NOMO-1 treated with DMSO at 0.1 percent for 48 hours (cell line): ENCODE data around the gene ZNF736.
A peak's percentile ranks its signal among the peaks of the same experiment; 100 is the strongest.
"Not testable (repeated sequence)": the region's sequence is repeated elsewhere in the genome, so short reads cannot be mapped to it uniquely, and the experiment has no call there.

ENCODE experiments used
- DNase-seq: peaks from one replicate; lab custom pipeline; 2025; ENCODE audit not compliant: unreplicated experiment; lab: John Stamatoyannopoulos, UW

The ZNF736 gene

DNA sequence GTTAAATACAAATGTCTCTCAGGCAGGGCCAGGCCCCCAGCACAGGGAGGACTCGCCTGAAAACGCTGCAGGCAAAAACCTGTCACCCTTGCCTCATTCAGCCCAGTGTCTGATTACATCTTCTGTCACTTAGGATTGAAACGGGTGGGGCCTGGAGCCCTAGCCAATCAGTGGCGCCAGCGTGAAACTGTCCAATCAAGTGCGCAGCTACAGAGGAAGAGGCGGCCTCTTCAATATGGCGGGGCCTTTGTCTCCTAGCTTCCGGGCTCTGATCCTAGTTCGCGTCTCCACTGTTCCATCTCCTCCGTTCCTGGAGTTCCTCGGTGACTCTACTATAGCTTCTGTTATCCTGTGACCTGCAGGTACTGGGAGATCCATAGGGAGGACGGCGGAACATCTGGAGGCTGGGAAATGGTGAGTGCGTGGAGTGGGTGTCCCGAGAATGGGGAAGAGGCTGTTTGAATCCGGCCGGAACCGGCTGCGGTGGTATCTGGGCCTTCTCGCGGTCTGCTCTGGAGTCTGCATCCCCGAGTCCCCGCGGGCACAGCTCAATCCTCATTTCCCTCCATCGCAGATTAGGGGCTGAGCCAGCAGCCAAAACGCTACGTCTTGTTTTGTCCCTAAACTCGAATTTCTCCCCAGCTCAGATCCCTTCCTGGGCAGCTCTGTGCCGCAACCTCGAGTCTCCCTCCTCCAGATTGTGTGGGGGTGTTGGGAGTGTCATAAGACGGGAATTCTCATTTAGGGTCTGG lies at the start of gene ZNF736:
Gene ZNF736, plus strand, starts transcription at position 222 of the 752 bp plus-strand sequence. Its CDS starts 190 bp downstream, at position 412.
- DNase-seq: peak; percentile 94

DNA sequence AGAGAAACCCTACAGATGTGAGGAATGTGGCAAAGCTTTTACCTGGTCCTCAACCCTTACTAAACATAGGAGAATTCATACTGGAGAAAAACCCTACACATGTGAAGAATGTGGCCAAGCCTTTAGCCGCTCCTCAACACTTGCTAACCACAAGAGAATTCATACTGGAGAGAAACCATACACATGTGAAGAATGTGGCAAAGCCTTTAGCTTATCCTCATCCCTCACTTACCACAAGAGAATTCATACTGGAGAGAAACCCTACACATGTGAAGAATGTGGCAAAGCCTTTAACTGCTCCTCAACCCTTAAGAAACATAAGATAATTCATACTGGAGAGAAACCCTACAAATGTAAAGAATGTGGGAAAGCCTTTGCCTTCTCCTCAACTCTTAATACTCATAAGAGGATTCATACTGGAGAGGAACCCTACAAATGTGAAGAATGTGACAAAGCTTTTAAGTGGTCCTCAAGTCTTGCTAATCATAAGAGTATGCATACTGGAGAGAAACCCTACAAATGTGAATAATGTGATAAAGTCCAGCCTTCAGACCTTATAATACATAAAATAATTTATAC lies 47.3 kb upstream of the ZNF736 start:
- no peak for DNase-seq

DNA sequence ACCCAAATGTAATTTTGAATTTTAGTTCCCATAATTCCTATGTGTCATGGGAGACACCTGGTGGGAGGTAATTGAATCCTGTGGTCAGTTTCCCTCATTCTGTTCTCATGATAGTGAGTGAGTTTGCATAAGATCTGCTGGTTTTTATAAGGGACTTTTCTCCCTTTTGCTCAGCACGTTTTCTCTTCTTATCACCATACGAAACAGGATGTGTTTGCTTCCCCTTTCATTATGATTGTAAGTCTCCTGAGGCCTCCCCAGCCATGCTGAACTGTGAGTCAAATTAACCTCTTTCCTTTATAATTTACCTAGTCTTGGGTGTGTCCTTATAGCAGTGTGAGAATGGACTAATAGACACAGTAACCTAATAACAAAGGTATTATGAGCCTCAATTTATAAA lies 36.1 kb upstream of the ZNF736 start:
- no peak for DNase-seq

DNA sequence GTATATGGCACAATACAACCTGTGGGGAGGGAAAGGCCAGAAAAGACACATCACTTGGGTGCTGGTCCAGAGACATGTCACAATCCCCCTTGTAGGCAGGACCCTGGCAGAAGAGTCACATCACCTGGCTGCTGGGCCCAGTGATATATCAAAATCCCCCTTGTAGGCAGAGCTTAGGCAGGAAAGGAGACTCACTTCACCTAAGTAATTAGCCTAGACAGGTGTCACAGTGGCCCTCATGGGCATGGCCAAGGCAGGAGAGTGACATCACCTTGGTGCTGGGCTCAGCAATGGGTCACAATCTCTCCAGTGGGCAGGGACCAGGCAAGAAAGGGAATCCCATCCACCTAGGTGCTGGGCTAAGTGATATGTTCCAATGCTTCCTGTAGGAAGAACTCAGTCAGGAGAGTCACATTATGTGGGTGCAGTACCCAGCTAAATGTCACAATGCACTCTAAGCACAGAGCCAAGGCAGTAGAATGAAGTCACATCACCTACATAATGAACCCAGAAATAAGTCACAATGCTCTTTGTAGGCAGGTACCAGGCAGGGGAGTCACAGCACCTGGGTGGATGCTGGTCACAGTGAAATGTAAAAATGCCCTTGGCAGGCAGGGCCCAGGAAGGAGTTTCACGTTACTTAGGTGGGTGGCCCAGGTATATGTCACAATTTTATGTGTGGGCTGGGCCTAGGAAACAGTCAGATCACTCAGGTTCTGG lies 18.9 kb upstream of the ZNF736 start:
- DNase-seq: no peak

DNA sequence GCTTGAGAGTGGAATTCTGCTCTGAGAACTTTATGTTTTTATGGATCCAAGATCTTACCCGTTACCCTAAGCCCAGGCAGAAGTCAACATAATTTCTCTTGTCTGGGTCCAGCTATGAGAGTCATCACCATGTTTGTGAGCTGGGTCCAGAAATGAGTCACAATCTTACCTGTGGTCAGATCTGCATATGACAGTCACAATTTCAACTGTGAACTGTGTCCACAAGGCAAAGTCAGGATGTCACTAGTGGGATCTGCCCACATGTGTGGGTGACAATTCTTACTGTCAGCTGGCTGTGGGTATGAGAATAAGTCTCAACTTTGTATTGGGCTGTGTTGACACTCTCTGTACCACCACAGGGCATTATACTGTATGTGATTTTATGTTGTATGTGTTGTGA lies 16.3 kb upstream of the ZNF736 start:
- not testable (repeated sequence) for DNase-seq

DNA sequence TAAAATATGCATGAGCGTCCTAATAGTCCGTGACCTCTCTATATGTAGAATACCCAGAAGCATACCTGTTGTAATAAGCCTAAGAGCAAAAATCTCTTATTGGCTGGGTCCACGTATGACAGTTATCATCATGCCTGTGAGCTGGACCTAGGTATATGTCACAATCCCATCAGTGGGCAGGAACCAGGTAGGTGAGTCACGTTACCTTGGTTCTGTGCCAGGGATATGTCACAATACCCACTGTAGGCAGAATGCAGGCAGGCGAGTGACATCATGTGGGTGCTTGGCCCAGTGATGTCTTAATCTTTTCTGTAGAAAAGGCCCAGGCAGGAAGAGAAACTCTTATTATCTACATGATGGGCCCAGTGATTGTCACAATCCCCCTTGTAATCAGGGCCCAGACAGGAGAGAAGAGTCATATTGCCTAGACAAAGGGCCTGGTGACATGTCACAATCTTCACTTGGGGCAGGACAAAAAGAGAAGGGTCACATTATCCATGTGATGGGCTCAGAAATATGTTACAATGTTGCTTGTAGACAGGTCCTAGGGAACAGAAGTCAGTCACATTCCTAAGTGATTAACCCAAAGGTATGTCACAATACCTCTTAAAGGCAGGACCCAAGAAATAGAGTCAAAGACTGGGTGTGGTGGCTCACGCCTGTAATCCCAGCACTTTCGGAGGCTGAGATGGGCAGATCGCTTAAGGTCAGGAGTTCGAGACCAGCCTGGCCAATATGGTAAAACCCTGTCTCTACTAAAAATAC lies 12.9 kb upstream of the ZNF736 start:
- DNase-seq: no peak

DNA sequence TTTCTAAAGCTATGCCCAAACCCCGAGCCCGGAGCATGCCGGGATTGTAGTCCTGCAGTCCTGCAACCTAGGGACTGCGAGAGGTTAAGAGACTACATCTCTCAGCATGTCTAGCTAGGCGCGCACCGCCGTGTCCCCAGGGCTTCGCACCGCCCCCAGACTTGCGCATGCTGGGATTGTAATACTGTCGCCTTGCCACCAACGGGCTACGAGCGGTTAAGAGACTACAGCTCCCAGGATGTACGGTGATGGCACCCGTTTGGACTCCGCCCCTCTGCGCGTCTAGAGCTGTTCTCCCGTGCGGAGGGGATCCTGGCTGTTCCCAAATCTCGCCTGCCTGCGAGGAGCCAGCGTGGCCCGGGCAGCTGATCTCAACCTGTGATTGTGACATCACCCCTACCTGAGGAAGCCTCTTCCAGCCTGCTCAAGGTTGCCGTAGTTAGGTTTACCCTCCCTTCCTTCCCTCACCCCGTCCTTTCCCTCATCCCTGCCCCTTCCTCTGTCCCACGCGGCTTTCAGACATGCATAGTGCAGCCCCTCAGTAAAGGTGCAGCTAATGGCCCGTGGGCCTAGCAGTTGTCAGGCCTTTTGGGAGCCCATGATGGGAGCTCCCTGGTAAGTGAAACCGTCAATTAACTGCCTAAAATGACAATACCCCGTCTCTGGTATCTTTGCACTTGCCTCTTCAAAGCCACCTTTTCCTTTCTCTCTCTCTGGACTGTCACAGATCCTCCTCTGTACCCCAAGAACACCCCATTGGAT lies 6.3 kb upstream of the ZNF736 start:
- DNase-seq: peak; percentile 93

DNA sequence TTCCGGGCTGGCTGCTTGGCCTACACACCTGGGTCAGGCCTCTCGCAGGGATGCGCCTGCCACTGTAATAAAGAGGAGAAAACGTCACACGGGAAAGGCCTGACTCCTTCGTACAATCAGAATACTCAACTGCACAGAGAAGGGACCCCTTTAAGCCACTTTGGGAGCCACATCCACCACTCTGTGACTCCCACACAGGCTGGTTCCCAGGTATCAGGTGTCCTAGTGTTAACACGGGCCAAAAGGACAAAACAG lies 5.8 kb upstream of the ZNF736 start:
- DNase-seq: no peak

DNA sequence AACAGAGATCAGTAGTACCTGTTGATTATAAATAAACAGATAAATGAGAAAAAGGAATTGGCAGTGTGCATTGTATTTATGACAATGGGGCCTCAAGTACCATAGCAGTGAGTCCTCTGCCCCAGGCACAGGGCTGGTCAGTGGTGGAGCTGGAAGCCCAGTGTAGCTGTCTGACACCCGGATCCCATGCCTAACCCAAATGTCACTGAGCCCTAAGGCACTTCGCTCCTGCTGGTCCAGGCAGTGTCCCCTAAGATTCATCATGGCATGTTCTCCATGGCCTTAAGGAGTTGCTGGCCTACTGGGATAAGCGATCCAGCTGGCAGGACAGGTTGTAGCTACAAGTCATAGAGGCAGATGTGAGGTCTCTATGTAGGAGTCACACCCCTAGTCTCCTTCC lies 3.3 kb upstream of the ZNF736 start:
- no peak for DNase-seq

DNA sequence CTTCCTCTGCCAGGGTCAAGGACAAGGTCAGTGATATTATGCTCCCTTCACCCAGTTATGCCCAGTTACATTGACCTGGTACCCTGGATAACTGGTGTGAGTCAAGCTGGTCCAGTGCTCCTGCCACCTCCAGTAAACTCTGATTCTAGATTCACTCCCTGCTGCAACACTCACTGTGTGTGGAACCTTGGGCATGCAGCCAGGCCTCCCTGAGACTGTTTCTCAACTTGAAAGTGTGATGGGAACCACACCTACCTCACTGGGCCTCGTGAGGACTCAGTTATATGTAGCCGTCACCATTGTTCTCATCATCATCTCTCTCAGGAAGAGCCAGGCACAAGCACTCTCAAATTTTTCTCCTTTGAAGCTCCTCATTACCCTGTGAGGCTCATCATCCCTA lies 935 bp upstream of the ZNF736 start:
- DNase-seq: no peak

DNA sequence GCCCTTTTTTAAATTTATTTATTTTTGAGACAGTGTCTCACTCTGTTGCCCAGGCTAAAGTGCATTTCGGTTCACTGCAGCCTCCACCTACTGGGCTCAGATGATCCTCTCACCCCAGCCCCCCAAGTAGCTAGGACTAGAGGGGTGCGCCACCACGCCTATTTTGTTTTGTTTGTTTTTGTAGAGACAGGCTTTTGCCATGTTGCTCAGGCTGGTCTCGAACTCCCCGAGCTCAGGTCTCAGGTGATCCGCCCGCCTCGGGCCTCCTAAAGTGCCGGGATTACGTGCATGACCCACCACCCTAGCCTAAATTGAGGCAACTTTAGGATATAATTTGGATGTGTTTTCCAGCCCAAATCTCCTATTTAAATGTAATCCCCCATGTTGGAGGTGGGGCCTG lies 805 bp downstream of the ZNF736 start:
- no peak for DNase-seq

DNA sequence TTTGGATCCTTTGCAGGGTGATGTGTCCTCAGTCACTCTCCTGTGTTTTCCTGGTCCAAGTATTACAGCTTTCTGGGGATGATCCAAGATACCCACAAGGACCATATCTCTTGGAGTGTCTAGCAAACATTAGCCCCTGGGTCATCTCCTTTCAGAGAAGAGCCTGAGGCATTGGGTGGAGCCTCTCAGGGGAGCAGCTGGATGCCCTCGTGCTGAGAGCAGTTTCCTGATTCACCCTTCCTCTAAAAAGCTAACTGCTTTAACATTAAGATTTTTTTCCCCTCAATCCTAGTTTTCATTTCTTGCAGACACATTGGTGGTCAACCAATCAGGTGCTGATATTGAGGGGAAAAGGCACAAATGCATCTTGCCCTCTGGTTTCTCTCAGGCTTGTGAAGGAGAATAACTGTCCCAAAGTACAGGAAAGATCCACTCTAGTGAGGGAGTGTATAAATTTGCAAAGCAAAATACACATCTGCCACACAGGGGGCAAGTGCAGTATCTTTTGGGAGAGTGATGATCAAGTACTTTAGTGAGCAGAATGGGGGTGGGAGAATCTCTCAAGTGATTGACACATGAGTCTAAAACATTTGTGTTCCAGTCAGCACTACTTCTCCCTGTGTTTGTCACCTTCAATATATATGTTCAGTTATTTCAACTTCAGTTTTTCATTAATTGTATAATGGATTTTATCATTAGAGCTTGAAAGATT lies 2.4 kb downstream of the ZNF736 start:
- DNase-seq: not testable (repeated sequence)

DNA sequence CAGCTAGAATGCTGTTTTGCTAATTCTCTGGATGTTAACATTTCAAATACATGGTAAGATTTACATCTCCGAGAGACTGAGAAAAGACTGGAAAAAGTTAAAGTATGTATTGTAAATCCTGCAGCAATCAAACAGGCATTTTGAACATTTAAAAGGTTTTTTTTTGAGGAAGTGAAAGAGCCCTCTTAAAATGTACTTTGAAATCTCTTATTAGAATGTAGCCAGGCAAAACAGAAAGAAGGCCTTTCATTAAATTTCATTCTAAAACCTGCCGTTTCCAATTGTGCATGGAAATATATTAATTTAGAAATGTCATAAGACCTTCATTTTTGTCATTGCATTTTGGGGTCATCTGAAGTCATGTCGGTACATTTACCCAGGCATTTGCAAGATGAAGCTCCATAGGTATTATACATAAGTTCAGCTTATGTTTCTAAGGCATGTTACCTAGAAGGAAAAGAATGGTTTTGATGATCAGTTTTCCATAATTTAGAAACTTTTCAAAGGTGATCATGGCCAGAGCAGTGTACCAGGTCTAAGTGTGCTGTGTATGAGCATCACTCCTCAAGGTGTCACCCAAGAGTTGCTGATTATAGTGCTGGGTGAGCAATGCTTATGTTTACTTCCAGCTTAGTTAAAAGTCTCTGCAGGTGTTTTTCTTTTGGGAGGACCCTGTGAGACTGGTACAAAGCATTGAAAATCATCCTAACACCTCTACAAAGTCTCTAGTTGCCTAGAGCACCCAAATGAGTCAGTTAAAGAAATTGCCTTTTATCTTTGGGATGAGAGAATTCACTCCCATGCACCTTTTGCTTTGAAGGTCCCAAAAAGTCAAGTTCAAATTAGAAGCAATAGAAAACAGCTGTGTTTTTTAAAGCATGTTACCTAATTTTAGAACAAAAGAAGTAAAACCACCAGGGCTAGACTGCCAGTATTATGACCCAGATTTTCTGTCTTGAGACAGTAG lies 7.1 kb downstream of the ZNF736 start:
- peak; percentile 74 for DNase-seq

DNA sequence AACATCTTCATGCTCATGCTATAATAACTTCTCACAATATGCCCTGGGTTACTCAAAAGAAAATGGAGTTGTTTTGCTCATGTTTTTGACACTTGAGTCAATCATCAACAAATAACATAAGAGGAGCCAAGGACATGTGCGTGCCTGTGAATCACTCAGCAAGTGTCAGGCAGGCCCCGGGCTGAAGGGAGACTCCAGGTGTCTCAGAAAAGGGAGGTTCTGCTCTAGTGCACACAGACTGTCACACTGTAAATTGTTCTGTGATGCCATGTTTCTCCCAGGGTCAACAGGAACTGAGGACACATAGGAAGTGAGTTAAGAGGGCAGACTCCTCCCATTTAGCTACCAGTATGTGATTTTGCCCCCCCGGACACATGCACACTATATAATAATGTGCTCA lies 10.4 kb downstream of the ZNF736 start:
- DNase-seq: not testable (repeated sequence)

DNA sequence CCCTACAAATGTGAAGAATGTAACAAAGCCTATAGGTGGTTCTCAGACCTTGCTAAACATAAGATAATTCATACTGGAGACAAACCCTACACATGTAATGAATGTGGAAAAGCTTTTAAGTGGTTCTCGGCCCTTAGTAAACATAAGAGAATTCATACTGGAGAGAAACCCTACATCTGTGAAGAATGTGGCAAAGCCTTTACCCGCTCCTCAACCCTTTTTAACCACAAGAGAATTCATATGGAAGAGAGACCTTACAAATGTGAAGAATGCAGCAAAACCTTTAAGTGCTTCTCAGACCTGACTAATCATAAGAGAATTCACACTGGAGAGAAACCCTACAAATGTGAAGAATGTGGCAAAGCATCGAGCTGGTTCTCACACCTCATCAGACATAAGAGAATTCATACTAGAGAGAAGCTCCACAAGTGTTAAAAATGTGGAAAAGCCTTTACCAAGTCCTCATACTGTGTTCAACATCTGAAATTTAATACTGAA lies 35.0 kb downstream of the ZNF736 start:
- DNase-seq: not testable (repeated sequence)

DNA sequence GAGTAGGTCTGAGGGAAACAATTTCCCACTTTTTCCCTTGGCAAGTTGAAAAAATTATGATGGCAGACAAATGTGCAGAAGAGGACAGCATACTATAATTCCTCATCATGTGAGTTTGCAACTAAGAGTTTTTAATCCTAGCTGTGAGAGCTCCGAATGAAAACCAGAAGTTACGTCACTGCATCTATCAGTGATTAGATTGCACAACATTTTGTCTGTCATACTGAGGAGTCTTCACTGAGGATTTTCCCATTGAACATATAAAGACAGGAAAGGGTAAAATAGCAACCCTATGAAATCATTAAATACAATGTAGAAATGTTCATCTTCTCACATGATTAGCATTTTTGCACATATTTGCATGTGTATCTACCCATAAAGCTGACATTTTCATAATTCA lies 45.8 kb downstream of the ZNF736 start:
- no peak for DNase-seq

DNA sequence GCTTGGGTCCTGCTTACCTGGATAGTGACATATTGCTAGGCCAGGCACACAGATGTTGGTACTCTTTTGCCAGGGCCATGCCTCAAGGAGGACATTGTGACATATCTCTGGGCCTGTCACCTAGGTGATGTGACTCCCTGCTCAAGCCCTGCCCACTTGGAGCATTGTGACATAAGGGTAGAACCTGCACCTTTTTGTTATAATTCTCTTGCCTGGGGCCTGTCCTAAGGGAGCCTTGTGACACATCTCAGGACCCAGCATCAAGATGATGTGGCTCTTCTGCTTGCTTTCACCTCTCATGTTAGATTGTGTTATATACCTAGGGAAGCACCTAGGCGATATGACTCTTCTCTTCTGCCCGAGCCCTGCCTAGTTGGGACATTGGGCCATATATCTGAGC lies 57.4 kb downstream of the ZNF736 start:
- DNase-seq: no peak

DNA sequence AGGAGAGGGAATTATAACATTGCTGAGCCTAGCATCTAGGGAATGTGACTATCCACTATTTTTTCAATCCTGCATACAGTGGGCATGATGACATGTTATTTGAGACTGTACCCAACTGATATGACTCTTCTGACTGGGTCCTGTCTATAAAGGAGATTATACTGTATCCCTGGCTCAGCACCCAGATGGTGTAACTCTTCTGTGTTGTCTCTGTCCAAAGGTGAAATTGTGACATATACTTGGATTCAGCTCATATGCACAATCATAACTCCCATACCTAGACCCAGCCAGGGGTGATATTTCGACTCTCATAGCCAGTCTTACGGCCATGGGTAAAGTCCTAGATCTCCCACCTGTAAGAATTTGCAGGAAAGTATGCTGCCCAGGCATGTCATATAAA lies 59.3 kb downstream of the ZNF736 start:
- no peak for DNase-seq

DNA sequence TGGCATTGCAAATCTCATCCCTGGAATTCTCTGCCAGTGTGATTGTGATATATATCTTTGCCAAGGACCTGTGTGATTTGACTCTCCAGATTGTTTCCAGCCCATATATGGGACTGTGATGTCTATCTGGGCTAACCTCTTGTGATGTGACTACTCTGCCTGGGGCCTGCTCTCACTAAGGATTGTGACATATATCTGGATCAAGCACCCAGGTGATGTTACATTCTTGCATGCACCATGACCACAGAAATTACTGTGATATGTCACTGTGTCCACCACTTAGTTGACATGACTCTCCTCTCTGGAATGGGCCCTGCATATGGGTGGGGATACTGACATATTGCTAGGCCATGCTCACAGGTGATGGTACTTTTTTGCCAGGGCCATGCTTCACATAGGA lies 86.6 kb downstream of the ZNF736 start:
- DNase-seq: no peak
